ENCODE data around the gene PRRC2B. TPM values are rescaled to one million over a fixed set of nuclear protein-coding genes. Genes with fewer than 3 reads are reported as not detected.

The PRRC2B gene
- total RNA-seq, 1 donor from 2014 or later, result 505 TPM

DNA sequence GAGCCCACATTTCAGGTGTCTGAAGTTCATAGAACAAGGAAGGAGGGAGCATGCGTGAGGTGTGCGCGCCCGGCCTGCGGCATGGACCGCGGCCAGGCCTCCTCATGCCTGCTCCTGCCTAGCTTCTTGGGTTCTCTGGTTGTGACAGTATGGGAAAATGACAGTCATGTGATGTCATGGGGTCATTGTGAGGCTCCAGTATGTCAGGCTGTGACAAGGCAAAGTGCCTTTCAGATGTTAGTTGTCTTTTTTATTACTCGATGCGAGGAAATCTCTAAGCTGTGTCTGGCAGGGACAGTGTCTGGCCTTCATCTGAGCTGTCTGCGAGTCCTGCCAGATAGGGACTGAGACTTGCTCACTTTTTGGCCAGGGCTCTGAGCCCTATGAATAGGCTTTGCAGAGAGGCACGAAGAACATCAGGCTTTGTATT is 123.9 kb downstream of the PRRC2B start:
- no peak for DNase-seq (ENCODE audit: low spot score in 2 of 2, unreplicated experiment in 2 of 2)
- H3K27ac Mint-ChIP-seq, result no peak overlapping the region
- H3K4me3 Mint-ChIP-seq, result no peak overlapping the region
- H3K36me3 Mint-ChIP-seq, result peaks cover 37% of the 10 kb centered on the region
- TF ChIP-seq, protein P1, sequence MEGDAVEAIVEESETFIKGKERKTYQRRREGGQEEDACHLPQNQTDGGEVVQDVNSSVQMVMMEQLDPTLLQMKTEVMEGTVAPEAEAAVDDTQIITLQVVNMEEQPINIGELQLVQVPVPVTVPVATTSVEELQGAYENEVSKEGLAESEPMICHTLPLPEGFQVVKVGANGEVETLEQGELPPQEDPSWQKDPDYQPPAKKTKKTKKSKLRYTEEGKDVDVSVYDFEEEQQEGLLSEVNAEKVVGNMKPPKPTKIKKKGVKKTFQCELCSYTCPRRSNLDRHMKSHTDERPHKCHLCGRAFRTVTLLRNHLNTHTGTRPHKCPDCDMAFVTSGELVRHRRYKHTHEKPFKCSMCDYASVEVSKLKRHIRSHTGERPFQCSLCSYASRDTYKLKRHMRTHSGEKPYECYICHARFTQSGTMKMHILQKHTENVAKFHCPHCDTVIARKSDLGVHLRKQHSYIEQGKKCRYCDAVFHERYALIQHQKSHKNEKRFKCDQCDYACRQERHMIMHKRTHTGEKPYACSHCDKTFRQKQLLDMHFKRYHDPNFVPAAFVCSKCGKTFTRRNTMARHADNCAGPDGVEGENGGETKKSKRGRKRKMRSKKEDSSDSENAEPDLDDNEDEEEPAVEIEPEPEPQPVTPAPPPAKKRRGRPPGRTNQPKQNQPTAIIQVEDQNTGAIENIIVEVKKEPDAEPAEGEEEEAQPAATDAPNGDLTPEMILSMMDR (IDR thresholded peaks at IDR 0.05; ENCODE audit: unreplicated experiment), result no peak
- H3K27me3 Mint-ChIP-seq (ENCODE audit: low read depth), result no peaks in the 10 kb centered on the region
- H3K9me3 Mint-ChIP-seq, result no peaks in the 10 kb centered on the region
- H3K4me1 Mint-ChIP-seq, result no peaks in the 10 kb centered on the region

DNA sequence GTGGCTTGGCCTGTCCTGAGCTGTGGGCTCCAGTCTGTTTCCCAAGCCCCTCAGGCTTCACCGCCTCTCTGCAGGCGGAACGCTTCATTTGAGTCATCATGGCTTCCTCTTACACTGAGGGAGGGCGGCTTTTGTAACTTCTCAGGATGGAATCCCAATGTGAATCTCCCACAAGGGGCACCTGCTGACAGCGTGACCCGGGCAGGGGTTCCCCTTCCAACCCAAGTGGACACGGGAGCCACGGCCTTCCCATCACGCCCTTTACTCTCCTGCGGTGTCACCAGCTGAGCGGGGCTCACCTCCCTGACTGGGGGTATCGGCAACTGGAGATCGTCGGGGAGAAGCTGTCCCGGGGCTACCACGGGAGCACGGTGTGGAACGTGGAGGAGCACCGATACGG is 124.7 kb downstream of the PRRC2B start:
- Mint-ChIP-seq H3K36me3 (peaks cover 34% of the 10 kb centered on the region), H3K9me3 (no peaks in the 10 kb centered on the region), H3K4me1 (no peaks in the 10 kb centered on the region), H3K4me3 (no peak overlapping the region), H3K27ac (no peak overlapping the region), H3K27me3 (ENCODE audit: low read depth) (no peaks in the 10 kb centered on the region)
- TF ChIP-seq, protein P1 (IDR thresholded peaks at IDR 0.05; ENCODE audit: unreplicated experiment), result no peak
- DNase-seq (ENCODE audit: low spot score in 2 of 2, unreplicated experiment in 2 of 2), result no peak

DNA sequence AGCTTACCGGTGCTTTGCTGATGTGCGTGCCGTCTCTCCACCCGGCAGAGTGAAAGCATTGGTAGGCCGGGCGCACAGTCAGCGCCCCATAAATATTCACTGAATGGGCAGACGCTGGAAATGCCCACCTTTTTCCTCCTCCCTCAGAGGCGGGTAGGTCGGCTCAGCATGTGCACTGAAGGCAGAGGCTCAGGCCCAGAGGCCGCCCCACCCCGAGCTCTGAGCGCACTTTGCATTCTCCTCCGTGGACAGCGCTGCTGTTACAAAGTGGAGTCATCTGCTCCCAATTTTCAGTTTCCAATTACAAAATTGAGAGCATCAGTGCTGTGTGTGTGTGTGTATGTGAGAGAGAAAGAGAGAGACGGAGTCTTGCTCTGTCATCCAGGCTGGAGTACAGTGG is 126.6 kb downstream of the PRRC2B start:
- TF ChIP-seq, protein P1 (IDR thresholded peaks at IDR 0.05; ENCODE audit: unreplicated experiment), result no peak
- Mint-ChIP-seq H3K4me1 (no peaks in the 10 kb centered on the region), H3K4me3 (no peak overlapping the region), H3K9me3 (no peaks in the 10 kb centered on the region), H3K27ac (no peak overlapping the region), H3K36me3 (peaks cover 29% of the 10 kb centered on the region), H3K27me3 (ENCODE audit: low read depth) (no peaks in the 10 kb centered on the region)
- no peak for DNase-seq (ENCODE audit: low spot score in 2 of 2, unreplicated experiment in 2 of 2)

DNA sequence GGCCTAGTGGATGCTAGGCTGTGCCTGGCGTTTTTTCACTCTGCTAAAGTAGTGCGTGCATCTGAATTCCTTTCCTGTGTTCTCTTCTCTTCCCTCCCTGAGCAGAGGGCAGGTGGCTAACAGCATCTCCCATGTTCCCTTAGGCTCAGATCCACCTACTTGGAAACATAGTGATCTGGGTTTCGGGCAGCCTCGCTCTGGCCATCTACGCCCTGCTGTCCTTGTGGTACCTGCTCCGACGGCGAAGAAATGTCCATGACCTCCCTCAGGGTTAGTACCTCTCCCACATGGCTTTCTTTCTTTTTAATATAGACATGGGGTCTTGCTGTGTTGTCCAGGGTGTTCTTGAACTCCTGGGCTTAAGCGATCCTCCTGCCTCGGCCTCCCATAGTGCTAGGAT is 127.3 kb downstream of the PRRC2B start:
- no peaks in the 10 kb centered on the region for H3K4me1 Mint-ChIP-seq
- no peaks in the 10 kb centered on the region for H3K9me3 Mint-ChIP-seq
- no peak for DNase-seq (ENCODE audit: low spot score in 2 of 2, unreplicated experiment in 2 of 2)
- H3K27me3 Mint-ChIP-seq (ENCODE audit: low read depth), result no peaks in the 10 kb centered on the region
- no peak overlapping the region for H3K27ac Mint-ChIP-seq
- H3K36me3 Mint-ChIP-seq, result peaks cover 30% of the 10 kb centered on the region
- no peak overlapping the region for H3K4me3 Mint-ChIP-seq
- TF ChIP-seq, protein P1 (IDR thresholded peaks at IDR 0.05; ENCODE audit: unreplicated experiment), result no peak

DNA sequence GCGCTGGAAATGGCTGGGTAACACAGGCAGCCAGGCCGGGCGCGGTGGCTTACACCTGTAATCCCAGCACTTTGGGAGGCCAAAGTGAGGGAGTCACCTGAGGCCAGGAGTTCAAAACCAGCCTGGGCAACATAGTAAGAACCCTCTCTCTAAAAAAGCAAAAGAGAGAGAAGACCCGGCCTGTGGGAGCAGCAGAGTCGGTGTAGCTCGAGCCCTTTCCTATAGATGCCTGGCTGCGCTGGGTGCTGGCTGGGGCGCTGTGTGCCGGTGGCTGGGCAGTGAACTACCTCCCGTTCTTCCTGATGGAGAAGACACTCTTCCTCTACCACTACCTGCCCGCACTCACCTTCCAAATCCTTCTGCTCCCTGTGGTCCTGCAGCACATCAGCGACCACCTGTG is 127.9 kb downstream of the PRRC2B start:
- H3K4me3 Mint-ChIP-seq, result no peak overlapping the region
- DNase-seq (ENCODE audit: low spot score in 2 of 2, unreplicated experiment in 2 of 2), result no peak
- TF ChIP-seq, protein P1 (IDR thresholded peaks at IDR 0.05; ENCODE audit: unreplicated experiment), result no peak
- H3K27me3 Mint-ChIP-seq (ENCODE audit: low read depth), result no peaks in the 10 kb centered on the region
- H3K4me1 Mint-ChIP-seq, result no peaks in the 10 kb centered on the region
- H3K36me3 Mint-ChIP-seq, result peaks cover 35% of the 10 kb centered on the region
- H3K27ac Mint-ChIP-seq, result no peak overlapping the region
- no peaks in the 10 kb centered on the region for H3K9me3 Mint-ChIP-seq

All from mesothelial cell of epicardium (in vitro differentiated cells).